Cerebellar nuclear complex (tissue), 1 donor: Measurements from ENCODE around the gene NPIPA7.
"Not testable (repeated sequence)": the region's sequence is repeated elsewhere in the genome, so short reads cannot be mapped to it uniquely, and the experiment has no call there.

Experiments
- DNase-seq, 2 experiments: peaks; one replicate each; lab custom pipeline; 2025; lab: John Stamatoyannopoulos, UW

The NPIPA7 gene

GRCh38 chr16:16378840-16379239 lies at the start of gene NPIPA7:
TSS of gene NPIPA7 (plus strand) at chr16:16379140. CDS start at chr16:16379245, 105 bp downstream.
- DNase-seq: not testable (repeated sequence)

- DNase-seq: not testable (repeated sequence)
These were observed 47.5 kb upstream of the NPIPA7 start for GRCh38 chr16:16331466-16331865.

GRCh38 chr16:16357556-16357955 lies 21.4 kb upstream of the NPIPA7 start:
- DNase-seq: not testable (repeated sequence)

DNA sequence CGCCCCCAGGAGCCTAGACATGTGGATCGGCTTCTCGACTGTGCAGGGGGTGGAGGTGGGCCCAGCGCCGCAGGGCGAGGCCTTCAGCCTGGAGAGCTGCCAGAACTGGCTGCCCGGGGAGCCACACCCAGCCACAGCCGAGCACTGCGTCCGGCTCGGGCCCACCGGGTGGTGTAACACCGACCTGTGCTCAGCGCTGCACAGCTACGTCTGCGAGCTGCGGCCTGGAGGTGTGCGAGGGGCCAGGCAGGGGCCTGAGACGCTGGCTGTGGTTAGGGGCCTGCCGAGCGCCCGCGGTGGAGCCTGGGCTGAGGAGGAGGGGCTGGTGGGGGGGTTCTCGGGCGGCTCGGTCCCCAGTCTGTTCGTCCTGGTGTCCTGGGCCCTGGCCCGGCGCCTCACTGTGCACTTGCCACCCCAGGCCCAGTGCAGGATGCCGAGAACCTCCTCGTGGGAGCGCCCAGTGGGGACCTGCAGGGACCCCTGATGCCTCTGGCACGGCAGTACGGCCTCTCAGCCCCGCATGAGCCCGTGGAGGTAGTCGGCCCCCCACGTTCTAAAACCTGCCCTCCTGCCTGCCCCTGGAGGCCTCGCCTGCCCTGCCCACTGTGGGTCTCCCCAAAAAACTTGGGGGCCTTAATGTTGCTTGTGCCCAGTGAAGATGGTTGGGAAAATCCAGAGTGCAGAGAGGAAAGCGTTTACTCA lies 20.2 kb upstream of the NPIPA7 start:
- not testable (repeated sequence) for DNase-seq

- DNase-seq: not testable (repeated sequence)
These were observed 15.3 kb upstream of the NPIPA7 start for GRCh38 chr16:16363595-16363994.

DNA sequence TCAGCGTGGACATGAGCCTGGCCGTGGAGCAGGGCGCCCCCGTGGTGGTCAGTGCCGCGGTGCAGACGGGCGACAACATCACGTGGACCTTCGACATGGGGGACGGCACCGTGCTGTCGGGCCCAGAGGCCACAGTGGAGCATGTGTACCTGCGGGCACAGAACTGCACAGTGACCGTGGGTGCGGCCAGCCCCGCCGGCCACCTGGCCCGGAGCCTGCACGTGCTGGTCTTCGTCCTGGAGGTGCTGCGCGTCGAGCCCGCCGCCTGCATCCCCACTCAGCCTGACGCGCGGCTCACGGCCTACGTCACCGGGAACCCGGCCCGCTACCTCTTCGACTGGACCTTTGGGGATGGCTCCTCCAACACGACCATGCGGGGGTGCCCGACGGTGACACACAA lies 14.8 kb upstream of the NPIPA7 start:
- DNase-seq: not testable (repeated sequence)

DNA sequence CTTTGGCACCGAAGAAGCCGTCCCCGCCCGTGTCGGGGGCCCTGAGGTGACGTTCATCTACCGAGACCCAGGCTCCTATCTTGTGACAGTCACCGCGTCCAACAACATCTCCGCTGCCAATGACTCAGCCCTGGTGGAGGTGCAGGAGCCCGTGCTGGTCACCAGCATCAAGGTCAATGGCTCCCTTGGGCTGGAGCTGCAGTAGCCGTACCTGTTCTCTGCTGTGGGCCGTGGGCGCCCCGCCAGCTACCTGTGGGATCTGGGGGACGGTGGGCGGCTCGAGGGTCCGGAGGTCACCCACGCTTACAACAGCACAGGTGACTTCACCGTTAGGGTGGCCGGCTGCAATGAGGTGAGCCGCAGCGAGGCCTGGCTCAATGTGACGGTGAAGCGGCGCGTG lies 14.2 kb upstream of the NPIPA7 start:
- not testable (repeated sequence) for DNase-seq

DNA sequence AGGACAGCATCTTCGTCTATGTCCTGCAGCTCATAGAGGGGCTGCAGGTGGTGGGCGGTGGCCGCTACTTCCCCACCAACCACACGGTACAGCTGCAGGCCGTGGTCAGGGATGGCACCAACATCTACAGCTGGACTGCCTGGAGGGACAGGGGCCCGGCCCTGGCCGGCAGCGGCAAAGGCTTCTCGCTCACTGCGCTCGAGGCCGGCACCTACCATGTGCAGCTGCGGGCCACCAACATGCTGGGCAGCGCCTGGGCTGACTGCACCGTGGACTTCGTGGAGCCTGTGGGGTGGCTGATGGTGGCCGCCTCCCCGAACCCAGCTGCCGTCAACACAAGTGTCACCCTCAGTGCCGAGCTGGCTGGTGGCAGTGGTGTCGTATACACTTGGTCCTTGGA lies 13.6 kb upstream of the NPIPA7 start:
- DNase-seq: not testable (repeated sequence)

GRCh38 chr16:16365851-16366250 lies 13.1 kb upstream of the NPIPA7 start:
- DNase-seq: not testable (repeated sequence)

DNA sequence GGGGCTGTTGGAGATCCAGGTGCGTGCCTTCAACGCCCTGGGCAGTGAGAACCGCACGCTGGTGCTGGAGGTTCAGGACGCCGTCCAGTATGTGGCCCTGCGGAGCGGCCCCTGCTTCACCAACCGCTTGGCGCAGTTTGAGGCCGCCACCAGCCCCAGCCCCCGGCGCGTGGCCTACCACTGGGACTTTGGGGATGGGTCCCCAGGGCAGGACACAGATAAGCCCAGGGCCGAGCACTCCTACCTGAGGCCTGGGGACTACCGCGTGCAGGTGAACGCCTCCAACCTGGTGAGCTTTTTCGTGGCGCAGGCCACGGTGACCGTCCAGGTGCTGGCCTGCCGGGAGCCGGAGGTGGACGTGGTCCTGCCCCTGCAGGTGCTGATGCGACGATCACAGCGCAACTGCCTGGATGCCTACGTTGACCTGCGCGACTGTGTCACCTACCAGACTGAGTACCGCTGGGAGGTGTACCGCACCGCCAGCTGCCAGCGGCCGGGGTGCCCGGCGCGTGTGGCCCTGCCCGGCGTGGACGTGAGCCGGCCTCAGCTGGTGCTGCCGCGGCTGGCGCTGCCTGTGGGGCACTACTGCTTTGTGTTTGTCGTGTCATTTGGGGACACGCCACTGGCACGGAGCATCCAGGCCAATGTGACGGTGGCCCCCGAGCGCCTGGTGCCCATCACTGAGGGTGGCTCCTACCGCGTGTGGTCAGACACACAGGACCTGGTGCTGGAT lies 12.2 kb upstream of the NPIPA7 start:
- DNase-seq: not testable (repeated sequence)

DNA sequence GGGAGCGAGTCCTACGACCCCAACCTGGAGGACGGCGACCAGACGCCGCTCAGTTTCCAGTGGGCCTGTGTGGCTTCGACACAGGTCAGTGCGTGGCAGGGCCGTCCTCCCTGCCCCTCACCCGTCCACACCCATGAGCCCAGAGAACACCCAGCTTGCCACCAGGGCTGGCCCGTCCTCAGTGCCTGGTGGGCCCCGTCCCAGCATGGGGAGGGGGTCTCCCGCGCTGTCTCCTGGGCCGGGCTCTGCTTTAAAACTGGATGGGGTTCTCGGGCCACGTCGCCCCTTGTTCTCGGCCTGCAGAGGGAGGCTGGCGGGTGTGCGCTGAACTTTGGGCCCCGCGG lies 11.7 kb upstream of the NPIPA7 start:
- DNase-seq: not testable (repeated sequence)

DNA sequence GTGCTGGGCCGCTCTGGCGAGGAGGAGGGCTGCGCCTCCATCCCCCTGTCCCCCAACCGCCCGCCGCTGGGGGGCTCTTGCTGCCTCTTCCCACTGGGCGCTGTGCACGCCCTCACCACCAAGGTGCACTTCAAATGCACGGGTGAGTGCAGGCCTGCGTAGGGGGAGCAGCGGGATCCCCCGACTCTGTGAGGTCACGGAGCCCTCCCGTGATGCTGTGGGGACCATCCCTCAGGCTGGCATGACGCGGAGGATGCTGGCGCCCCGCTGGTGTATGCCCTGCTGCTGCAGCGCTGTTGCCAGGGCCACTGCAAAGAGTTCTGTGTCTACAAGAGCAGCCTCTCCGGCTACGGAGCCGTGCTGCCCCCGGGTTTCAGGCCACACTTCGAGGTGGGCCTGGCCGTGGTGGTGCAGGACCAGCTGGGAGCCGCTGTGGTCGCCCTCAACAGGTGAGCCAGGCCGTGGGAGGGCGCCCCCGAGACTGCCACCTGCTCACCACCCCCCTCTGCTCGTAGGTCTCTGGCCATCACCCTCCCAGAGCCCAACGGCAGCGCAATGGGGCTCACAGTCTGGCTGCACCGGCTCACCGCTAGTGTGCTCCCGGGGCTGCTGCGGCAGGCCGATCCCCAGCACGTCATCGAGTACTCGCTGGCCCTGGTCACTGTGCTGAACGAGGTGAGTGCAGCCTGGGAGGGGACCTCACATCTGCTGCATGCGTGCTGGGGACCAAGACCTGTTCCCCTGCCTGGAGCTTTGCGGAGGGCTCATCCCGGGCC lies 9.7 kb upstream of the NPIPA7 start:
- not testable (repeated sequence) for DNase-seq

GRCh38 chr16:16371136-16371735 lies 7.7 kb upstream of the NPIPA7 start:
- DNase-seq: not testable (repeated sequence)

- not testable (repeated sequence) for DNase-seq
These were observed 4.7 kb upstream of the NPIPA7 start for GRCh38 chr16:16374192-16374591.

GRCh38 chr16:16399685-16400084 lies 20.7 kb downstream of the NPIPA7 start:
- not testable (repeated sequence) for DNase-seq

DNA sequence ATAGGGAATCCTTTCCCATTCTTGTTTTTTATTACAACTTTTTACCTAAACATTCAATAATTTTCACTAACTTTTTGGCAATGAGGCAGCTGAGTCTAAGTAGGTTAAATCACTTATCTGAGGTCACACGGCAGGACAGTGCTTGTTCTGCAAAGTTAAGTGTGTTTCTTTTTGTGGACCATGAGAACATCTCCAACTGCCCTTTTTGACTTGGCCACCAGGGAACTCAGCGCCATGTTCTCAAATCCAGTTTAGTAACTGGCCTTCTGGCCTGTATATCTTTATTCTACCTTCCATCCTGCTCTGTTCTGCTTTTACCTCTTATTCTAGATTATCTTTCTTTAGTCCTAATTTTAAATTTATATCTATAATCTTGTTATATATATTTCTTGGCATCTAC lies 23.4 kb downstream of the NPIPA7 start:
- DNase-seq: not testable (repeated sequence)

GRCh38 chr16:16404283-16404682 lies 25.3 kb downstream of the NPIPA7 start:
- not testable (repeated sequence) for DNase-seq

GRCh38 chr16:16405421-16405820 lies 26.5 kb downstream of the NPIPA7 start:
- not testable (repeated sequence) for DNase-seq

DNA sequence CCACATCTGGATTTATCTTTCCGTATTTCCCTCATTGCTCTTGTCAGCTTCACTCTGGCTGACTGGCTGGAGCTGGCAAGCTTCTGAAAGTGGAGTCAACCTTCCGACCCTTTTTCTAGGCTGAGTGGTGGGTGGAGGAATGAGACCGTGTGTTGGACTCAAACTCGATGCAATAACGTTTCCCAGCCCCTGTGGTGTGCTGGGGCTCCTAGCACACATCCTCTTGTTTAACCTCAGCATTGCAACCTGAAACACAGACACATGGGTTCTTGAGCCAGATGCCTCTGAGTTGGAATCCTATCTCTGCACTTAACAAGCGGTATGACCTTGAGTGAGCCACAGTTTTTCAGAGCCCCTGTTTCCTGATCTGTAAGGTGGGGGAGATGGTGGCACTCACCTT lies 29.5 kb downstream of the NPIPA7 start:
- DNase-seq: not testable (repeated sequence)

DNA sequence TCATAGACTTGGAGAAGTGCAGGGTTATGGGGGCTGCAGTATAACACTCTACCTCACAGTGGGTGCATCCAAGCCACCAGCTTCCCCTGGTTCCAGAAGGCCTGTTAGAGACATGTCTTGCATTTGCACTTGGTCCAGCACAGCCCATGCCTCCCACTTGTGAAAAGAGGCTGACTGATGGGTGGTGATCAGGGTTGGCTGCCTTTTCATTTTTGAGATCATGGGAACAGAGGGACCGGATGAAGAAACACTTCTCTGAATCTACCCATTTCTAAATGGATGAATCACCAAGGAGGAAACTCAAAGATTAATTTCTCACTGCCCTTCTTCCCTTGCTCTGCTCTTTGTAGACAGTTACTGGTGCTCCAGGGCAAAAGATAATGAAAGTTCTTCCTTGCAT lies 34.8 kb downstream of the NPIPA7 start:
- DNase-seq: not testable (repeated sequence)

- not testable (repeated sequence) for DNase-seq
These were observed 38.1 kb downstream of the NPIPA7 start for GRCh38 chr16:16417071-16417470.

GRCh38 chr16:16417914-16418544 lies 39.1 kb downstream of the NPIPA7 start:
- DNase-seq: not testable (repeated sequence)
